Central memory CD8-positive, alpha-beta T cell (primary cell): ENCODE data around the gene SLC17A8.

ENCODE experiments used
- ATAC-seq: fragments of 150-1000 bp; cut with Tn5 transposase; replicated peaks from 2 replicates; pipeline ENCODE4 v1.10.0; 2022; ENCODE audit warnings: mild to moderate bottlenecking, moderate FRiP score, moderate number of reproducible peaks; ENCODE audit not compliant: poor library complexity, severe bottlenecking; ENCODE audit errors: extremely low read depth
- DNase-seq, 2 donors: peaks; one replicate each; pipeline ENCODE4 v3.0.0; 2021; ENCODE audit warnings: low spot score in 2 of 2
- H3K27ac Mint-ChIP-seq: one replicate; pipeline ENCODE4 v1.8.0; 2022; ENCODE audit warnings: low read depth, mild to moderate bottlenecking, moderate library complexity, mixed read lengths
- H3K27me3 Mint-ChIP-seq: one replicate; pipeline ENCODE4 v1.8.0; 2022; ENCODE audit warnings: mixed read lengths
- H3K36me3 Mint-ChIP-seq: one replicate; pipeline ENCODE4 v1.8.0; 2022; ENCODE audit warnings: mild to moderate bottlenecking, moderate library complexity, mixed read lengths; ENCODE audit not compliant: insufficient read depth
- H3K4me1 Mint-ChIP-seq: one replicate; pipeline ENCODE4 v1.8.0; 2022; ENCODE audit warnings: mixed read lengths
- H3K4me3 Mint-ChIP-seq: one replicate; pipeline ENCODE4 v1.8.0; 2022; ENCODE audit warnings: mild to moderate bottlenecking, moderate library complexity, mixed read lengths
- H3K9me3 Mint-ChIP-seq: one replicate; pipeline ENCODE4 v1.8.0; 2022; ENCODE audit warnings: mixed read lengths

SLC17A8 gene

DNA sequence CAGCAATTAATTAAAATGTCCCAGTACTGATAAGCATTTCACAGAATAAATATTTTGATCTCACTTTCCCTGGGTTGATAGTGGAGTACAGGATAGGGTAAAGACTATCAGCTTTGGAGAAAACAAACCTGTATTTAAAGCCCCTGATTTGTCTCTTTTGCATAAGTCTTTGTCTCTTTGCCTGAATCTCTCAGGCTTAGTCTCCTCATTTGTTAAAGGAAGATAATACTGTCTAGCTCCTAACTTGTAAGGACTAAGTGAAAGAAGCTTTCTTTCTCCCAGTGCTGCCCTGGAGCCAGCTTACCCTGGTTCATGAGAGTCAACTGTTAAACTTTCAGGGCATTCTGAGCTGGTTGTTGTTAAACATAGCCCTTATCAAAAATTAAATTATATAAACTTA lies 111.3 kb downstream of the SLC17A8 start:
- no peaks in the 10 kb centered on the region for H3K36me3 Mint-ChIP-seq
- H3K9me3 Mint-ChIP-seq, result no peaks in the 10 kb centered on the region
- ATAC-seq (no peak), DNase-seq (no peak)
- no peak overlapping the region for H3K4me3 Mint-ChIP-seq
- H3K27ac Mint-ChIP-seq, result no peak overlapping the region
- H3K4me1 Mint-ChIP-seq, result no peaks in the 10 kb centered on the region
- peaks cover 32% of the 10 kb centered on the region for H3K27me3 Mint-ChIP-seq
